Limb (tissue), 2 donors: ENCODE data around the gene ABHD16A.

Experiments used
- DNase-seq, 2 donors: peaks; one replicate each; pipeline ENCODE4 v3.0.0-alpha.2; 2016; ENCODE audit errors: extremely low spot score in 2 of 2

Gene ABHD16A

GRCh38 chr6:31642798-31643570 is 60.1 kb downstream of the ABHD16A start:
- no peak for DNase-seq

- DNase-seq = no peak
Measured at GRCh38 chr6:31641370-31641769, 61.8 kb downstream of the ABHD16A start.

GRCh38 chr6:31640612-31641011 is 62.5 kb downstream of the ABHD16A start:
- DNase-seq = no peak

- DNase-seq = no peak
Measured at GRCh38 chr6:31639449-31639861, 63.7 kb downstream of the ABHD16A start.

- DNase-seq = no peak
Measured at GRCh38 chr6:31639043-31639442, 64.1 kb downstream of the ABHD16A start.
